ENCODE data around the gene MTHFSD. TPM values are rescaled to one million over a fixed set of nuclear protein-coding genes. Genes with fewer than 3 reads are reported as not detected.

The MTHFSD gene
- total RNA-seq, 1 experiment from 2014 or later: 4.7 TPM

- H3K4me3 Mint-ChIP-seq: no peak overlapping the region
- Histone ChIP-seq H3K4me2 (ENCODE audit: insufficient read depth, insufficient read length, low read length) (no peak overlapping the region), H3K56ac (ENCODE audit: insufficient read length, low read depth, low read length) (no peak overlapping the region), H4K91ac (ENCODE audit: insufficient read length, low read depth, low read length) (no peak overlapping the region), H3K4ac (ENCODE audit: low read depth, low read length) (no peak overlapping the region), H3K9ac (ENCODE audit: extremely low read depth, insufficient read length, low read length) (no peak overlapping the region), H2AFZ (ENCODE audit: low read length) (no peak overlapping the region), H3K23me2 (ENCODE audit: insufficient read length, low read depth, low read length, poor library complexity, severe bottlenecking) (no peaks in the 10 kb centered on the region), H3K4me1 (ENCODE audit: insufficient read depth, low read length) (no peaks in the 10 kb centered on the region), H3K27me3 (ENCODE audit: insufficient read depth, low read length) (no peaks in the 10 kb centered on the region), H4K5ac (ENCODE audit: insufficient read length, low read depth, low read length) (no peak overlapping the region), H3K14ac (ENCODE audit: insufficient read depth, low read length) (no peak overlapping the region), H2AK5ac (ENCODE audit: insufficient read length, low read length) (no peak overlapping the region), H4K20me1 (ENCODE audit: control insufficient read depth, insufficient read depth, insufficient read length) (no peaks in the 10 kb centered on the region), H3K79me2 (ENCODE audit: insufficient read depth, low read length) (no peaks in the 10 kb centered on the region), H3K18ac (ENCODE audit: insufficient read length, low read depth, low read length) (no peak overlapping the region), H3K9me3 (ENCODE audit: control insufficient read depth, low read depth, low read length) (no peaks in the 10 kb centered on the region), H3K79me1 (ENCODE audit: insufficient read depth, low read depth, low read length, poor library complexity, severe bottlenecking) (no peaks in the 10 kb centered on the region), H2BK5ac (ENCODE audit: insufficient read length, low read length) (no peak overlapping the region), H3K27ac (ENCODE audit: insufficient read length, low read depth, low read length) (no peak overlapping the region), H2BK120ac (ENCODE audit: low read depth, low read length, poor library complexity, severe bottlenecking) (no peak overlapping the region), H2BK12ac (ENCODE audit: insufficient read length, low read depth, low read length) (no peak overlapping the region), H2BK15ac (ENCODE audit: low read depth, low read length) (no peak overlapping the region), H4K8ac (replicated peaks; ENCODE audit: insufficient read length, low read depth, low read length) (no peak overlapping the region), H3K23ac (ENCODE audit: insufficient read length, low read depth, low read length) (no peak overlapping the region), H3T11ph (ENCODE audit: low read length) (no peak overlapping the region), H2BK20ac (ENCODE audit: low read depth, low read length, poor library complexity, severe bottlenecking) (no peak overlapping the region)
- no peaks in the 10 kb centered on the region; a peak in 1 of 7 replicates for H3K36me3 Mint-ChIP-seq (ENCODE audit: insufficient read depth in 1 of 3, low read depth in 3 of 3)
- no CpG with 5 or more reads among the region's 4 CpGs for WGBS (ENCODE audit: extremely low coverage, insufficient read length, low lambda C conversion rate)
- no peak for DNase-seq
- no peaks in the 10 kb centered on the region for H3K4me1 Mint-ChIP-seq
- no peak overlapping the region for H3K27ac Mint-ChIP-seq
- TF ChIP-seq, protein P1, sequence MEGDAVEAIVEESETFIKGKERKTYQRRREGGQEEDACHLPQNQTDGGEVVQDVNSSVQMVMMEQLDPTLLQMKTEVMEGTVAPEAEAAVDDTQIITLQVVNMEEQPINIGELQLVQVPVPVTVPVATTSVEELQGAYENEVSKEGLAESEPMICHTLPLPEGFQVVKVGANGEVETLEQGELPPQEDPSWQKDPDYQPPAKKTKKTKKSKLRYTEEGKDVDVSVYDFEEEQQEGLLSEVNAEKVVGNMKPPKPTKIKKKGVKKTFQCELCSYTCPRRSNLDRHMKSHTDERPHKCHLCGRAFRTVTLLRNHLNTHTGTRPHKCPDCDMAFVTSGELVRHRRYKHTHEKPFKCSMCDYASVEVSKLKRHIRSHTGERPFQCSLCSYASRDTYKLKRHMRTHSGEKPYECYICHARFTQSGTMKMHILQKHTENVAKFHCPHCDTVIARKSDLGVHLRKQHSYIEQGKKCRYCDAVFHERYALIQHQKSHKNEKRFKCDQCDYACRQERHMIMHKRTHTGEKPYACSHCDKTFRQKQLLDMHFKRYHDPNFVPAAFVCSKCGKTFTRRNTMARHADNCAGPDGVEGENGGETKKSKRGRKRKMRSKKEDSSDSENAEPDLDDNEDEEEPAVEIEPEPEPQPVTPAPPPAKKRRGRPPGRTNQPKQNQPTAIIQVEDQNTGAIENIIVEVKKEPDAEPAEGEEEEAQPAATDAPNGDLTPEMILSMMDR (conservative IDR thresholded peaks at IDR 0.05): no peak
- peaks cover 17% of the 10 kb centered on the region for H3K27me3 Mint-ChIP-seq (ENCODE audit: low read depth)
- H3K9me3 Mint-ChIP-seq: no peaks in the 10 kb centered on the region
Observed at GRCh38 chr16:86602521-86602920, 47.5 kb upstream of the MTHFSD start.
